Measurements from ENCODE around the gene UBE2E2.

UBE2E2 gene

DNA sequence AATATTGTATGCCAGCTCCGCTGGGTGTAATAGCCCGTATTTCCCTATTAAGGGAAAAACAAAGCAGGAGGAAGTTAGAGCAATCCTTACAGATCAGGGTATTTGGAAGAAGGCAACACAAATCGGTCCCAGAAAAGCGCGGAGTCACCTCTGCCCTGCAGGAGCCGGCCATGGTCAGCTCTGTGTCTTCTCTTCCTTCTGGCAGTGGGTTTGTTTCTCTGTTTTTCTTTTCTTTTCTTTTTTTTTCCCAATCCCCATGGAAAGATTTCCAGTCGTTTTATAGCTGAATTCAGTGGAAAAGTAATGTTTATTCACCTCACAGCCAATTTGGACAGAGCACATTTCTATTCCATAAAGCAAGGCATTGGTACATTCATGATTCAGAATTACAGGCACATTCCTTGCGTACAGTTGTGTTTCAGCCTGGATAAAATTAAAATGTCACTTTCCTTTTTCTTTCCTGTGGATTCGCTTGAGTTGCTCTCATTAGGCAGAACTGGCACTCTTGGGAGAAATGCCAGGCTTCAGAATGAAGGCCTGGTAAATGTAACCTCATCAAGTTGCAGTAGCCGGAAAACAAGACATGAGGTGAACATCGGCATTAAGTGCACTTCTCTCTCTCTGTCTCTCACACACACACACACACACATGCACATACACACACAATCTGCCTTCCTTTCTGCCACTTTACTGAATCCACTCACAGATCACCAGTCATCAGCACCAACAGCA lies 398.1 kb downstream of the UBE2E2 start:
- Histone ChIP-seq H3K4me1 (ENCODE audit: insufficient read depth, low read length, severe bottlenecking) (peaks cover 5% of the 10 kb centered on the region), H3K27me3 (ENCODE audit: insufficient read depth, low read length) (no peaks in the 10 kb centered on the region), H3K27ac (ENCODE audit: low read depth, low read length, poor library complexity, severe bottlenecking) (no peak overlapping the region), H4K20me1 (ENCODE audit: insufficient read depth, low read length) (no peaks in the 10 kb centered on the region), H3K4me3 (ENCODE audit: low read depth, low read length, poor library complexity, severe bottlenecking) (no peak overlapping the region), H3K36me3 (ENCODE audit: insufficient read depth, low read length) (peaks cover 6% of the 10 kb centered on the region; the same call in 1 of the 2 replicates), H3K79me2 (ENCODE audit: insufficient read depth, low read length) (no peaks in the 10 kb centered on the region), H3K4me2 (ENCODE audit: low read length) (no peak overlapping the region), H3K9me3 (ENCODE audit: low read length) (peaks cover 6% of the 10 kb centered on the region; the same call in 1 of the 2 replicates), H2AFZ (ENCODE audit: low read length) (no peak overlapping the region), H3F3A (ENCODE audit: insufficient read depth, low read length) (no peaks in the 10 kb centered on the region), H3K9ac (ENCODE audit: low read length) (no peak overlapping the region), H3K9me2 (ENCODE audit: low read depth, low read length) (no peaks in the 10 kb centered on the region)
- TF ChIP-seq, protein P1, sequence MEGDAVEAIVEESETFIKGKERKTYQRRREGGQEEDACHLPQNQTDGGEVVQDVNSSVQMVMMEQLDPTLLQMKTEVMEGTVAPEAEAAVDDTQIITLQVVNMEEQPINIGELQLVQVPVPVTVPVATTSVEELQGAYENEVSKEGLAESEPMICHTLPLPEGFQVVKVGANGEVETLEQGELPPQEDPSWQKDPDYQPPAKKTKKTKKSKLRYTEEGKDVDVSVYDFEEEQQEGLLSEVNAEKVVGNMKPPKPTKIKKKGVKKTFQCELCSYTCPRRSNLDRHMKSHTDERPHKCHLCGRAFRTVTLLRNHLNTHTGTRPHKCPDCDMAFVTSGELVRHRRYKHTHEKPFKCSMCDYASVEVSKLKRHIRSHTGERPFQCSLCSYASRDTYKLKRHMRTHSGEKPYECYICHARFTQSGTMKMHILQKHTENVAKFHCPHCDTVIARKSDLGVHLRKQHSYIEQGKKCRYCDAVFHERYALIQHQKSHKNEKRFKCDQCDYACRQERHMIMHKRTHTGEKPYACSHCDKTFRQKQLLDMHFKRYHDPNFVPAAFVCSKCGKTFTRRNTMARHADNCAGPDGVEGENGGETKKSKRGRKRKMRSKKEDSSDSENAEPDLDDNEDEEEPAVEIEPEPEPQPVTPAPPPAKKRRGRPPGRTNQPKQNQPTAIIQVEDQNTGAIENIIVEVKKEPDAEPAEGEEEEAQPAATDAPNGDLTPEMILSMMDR (IDR thresholded peaks at IDR 0.05; ENCODE audit: low read length) = no peak
- no peak for TF ChIP-seq EZH2 (IDR thresholded peaks at IDR 0.05; ENCODE audit: borderline replicate concordance, low read length)

DNA sequence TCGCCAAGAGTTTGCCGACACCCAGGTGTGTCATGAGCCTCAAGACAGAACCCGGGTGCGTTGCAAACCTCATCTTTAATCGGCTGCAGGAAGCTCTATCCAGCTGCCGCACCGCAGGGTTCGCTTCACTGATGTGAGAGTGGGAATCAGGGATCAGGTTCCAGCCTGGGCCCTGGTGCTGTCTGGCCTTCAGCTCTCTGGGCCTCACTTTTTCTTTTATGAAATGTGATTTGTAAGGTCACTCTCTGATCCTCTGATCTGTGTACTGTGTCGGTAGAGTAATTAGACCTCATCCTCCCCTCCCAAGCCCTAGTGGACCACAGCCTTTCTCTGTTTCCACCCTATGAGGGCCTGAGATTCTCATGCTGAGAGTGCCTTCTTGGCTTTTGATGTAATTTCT lies 399.8 kb downstream of the UBE2E2 start:
- Histone ChIP-seq H2AFZ (ENCODE audit: low read length) (no peak overlapping the region), H3K4me3 (ENCODE audit: low read depth, low read length, poor library complexity, severe bottlenecking) (no peak overlapping the region), H3K9me2 (ENCODE audit: low read depth, low read length) (no peaks in the 10 kb centered on the region), H3K27me3 (ENCODE audit: insufficient read depth, low read length) (no peaks in the 10 kb centered on the region), H3F3A (ENCODE audit: insufficient read depth, low read length) (no peaks in the 10 kb centered on the region), H3K4me2 (ENCODE audit: low read length) (no peak overlapping the region), H3K36me3 (ENCODE audit: insufficient read depth, low read length) (no peaks in the 10 kb centered on the region), H4K20me1 (ENCODE audit: insufficient read depth, low read length) (no peaks in the 10 kb centered on the region), H3K9me3 (ENCODE audit: low read length) (no peaks in the 10 kb centered on the region), H3K27ac (ENCODE audit: low read depth, low read length, poor library complexity, severe bottlenecking) (no peak overlapping the region), H3K4me1 (ENCODE audit: insufficient read depth, low read length, severe bottlenecking) (peaks cover 8% of the 10 kb centered on the region), H3K9ac (ENCODE audit: low read length) (no peak overlapping the region), H3K79me2 (ENCODE audit: insufficient read depth, low read length) (no peaks in the 10 kb centered on the region)
- TF ChIP-seq, protein P1 (IDR thresholded peaks at IDR 0.05; ENCODE audit: low read length) = no peak
- no peak for TF ChIP-seq EZH2 (IDR thresholded peaks at IDR 0.05; ENCODE audit: borderline replicate concordance, low read length)

DNA sequence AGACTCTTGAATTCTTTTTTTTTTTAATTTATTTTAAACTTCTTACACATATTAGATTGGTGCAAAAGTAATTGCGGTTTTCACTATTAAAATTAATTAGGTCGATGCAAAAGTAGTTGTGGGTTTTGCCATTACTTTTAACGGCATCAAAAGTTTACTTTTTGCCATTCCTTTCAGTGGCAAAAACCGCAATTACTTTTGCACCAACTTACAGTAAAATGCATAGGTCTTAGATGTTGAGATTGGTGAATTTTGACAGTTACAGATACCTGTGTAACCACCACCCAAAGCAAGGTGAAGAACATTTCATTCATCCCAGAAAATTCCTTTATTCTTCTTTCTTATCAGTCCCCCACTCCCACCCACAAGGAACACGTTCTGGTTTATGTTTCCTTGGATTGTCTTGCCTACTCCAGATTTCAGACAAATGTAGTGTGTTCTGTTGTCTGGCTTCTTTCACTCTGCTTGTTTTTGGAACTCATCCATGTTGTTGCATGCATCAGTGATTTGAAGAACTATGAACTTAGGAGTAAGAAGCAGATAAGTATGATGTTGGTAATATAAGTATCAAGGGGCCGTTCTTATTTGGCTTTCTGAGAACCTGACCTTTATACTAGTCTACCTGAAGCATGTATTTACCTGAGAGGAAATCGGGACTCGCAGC lies 404.2 kb downstream of the UBE2E2 start:
- Histone ChIP-seq H3K9me3 (ENCODE audit: low read length) (no peaks in the 10 kb centered on the region), H3K4me3 (ENCODE audit: low read depth, low read length, poor library complexity, severe bottlenecking) (no peak overlapping the region), H3K36me3 (ENCODE audit: insufficient read depth, low read length) (no peaks in the 10 kb centered on the region), H3K27ac (ENCODE audit: low read depth, low read length, poor library complexity, severe bottlenecking) (no peak overlapping the region), H4K20me1 (ENCODE audit: insufficient read depth, low read length) (no peaks in the 10 kb centered on the region), H3K9ac (ENCODE audit: low read length) (no peak overlapping the region), H3K27me3 (ENCODE audit: insufficient read depth, low read length) (no peaks in the 10 kb centered on the region), H2AFZ (ENCODE audit: low read length) (no peak overlapping the region), H3K9me2 (ENCODE audit: low read depth, low read length) (no peaks in the 10 kb centered on the region), H3K4me2 (ENCODE audit: low read length) (no peak overlapping the region), H3K79me2 (ENCODE audit: insufficient read depth, low read length) (no peaks in the 10 kb centered on the region), H3K4me1 (ENCODE audit: insufficient read depth, low read length, severe bottlenecking) (peaks cover 20% of the 10 kb centered on the region), H3F3A (ENCODE audit: insufficient read depth, low read length) (no peaks in the 10 kb centered on the region)
- TF ChIP-seq EZH2 (IDR thresholded peaks at IDR 0.05; ENCODE audit: borderline replicate concordance, low read length) = no peak
